ENCODE data around the gene ACAP3. TPM values are rescaled to one million over a fixed set of nuclear protein-coding genes. Genes with fewer than 3 reads are reported as not detected.

The ACAP3 gene
- total and polyA plus RNA-seq, 10 of the 15 experiments (the other 5 are each of a cell fraction or from before 2014, with no cell fraction given): 0.05 to 34.2 (median 7.1) TPM

DNA sequence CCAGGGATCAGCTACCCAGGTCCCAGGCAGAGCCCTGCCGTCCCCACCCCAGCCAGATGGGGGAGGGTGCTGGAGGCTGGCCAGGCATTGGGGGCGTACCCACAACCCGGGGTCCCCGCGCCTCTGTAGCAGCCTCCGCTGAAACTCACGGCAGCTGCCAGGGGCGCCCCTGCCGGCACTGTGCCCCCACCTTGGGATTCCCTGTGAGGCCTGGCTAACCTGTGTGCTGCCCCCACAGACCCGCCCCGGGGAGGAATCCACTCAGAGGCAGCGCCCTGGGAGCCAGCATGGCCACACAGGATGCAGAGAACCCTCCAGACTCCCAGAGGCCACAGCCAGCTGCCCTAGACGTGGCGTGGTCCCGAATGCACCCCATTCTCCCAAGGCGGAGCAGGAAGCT is 37.7 kb upstream of the ACAP3 start:
- H3K4me1 ChIP-seq (ENCODE audit: control insufficient read depth, insufficient read depth, low read length): peaks cover 6% of the 10 kb centered on the region; the same call in 1 of the 2 replicates
- H4K20me1 ChIP-seq (ENCODE audit: control insufficient read depth, insufficient read depth): no peaks in the 10 kb centered on the region
- no peak for TF ChIP-seq YY1 (IDR thresholded peaks at IDR 0.05; ENCODE audit: low read depth, low read length)
- no peak for TF ChIP-seq SMAD1 (IDR thresholded peaks at IDR 0.05; ENCODE audit: low read depth, partially characterized antibody)
- TF ChIP-seq EZH2 (IDR thresholded peaks at IDR 0.05; ENCODE audit: borderline replicate concordance, control insufficient read depth, low read depth, low read length): no peak
- TF ChIP-seq, protein P1, sequence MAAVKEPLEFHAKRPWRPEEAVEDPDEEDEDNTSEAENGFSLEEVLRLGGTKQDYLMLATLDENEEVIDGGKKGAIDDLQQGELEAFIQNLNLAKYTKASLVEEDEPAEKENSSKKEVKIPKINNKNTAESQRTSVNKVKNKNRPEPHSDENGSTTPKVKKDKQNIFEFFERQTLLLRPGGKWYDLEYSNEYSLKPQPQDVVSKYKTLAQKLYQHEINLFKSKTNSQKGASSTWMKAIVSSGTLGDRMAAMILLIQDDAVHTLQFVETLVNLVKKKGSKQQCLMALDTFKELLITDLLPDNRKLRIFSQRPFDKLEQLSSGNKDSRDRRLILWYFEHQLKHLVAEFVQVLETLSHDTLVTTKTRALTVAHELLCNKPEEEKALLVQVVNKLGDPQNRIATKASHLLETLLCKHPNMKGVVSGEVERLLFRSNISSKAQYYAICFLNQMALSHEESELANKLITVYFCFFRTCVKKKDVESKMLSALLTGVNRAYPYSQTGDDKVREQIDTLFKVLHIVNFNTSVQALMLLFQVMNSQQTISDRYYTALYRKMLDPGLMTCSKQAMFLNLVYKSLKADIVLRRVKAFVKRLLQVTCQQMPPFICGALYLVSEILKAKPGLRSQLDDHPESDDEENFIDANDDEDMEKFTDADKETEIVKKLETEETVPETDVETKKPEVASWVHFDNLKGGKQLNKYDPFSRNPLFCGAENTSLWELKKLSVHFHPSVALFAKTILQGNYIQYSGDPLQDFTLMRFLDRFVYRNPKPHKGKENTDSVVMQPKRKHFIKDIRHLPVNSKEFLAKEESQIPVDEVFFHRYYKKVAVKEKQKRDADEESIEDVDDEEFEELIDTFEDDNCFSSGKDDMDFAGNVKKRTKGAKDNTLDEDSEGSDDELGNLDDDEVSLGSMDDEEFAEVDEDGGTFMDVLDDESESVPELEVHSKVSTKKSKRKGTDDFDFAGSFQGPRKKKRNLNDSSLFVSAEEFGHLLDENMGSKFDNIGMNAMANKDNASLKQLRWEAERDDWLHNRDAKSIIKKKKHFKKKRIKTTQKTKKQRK (IDR thresholded peaks at IDR 0.05; ENCODE audit: low read depth, low read length): no peak
- FAIRE-seq: no peak
- in situ Hi-C loops (cut with MboI): no loop called here
- peaks cover 2% of the 10 kb centered on the region for H3K79me2 ChIP-seq (ENCODE audit: control insufficient read depth, insufficient read depth, low read length)
- ChIA-PET CTCF (interaction anchor here (1.4 kb wide), 1 partner anchor 96 kb away, joined by 3 read pairs; no protein-coding TSS in a partner anchor), SMC1A (ENCODE audit: uncharacterized antibody, unreplicated experiment) (no interaction called here), POLR2A (no interaction called here), RAD21 (ENCODE audit: unreplicated experiment) (no interaction called here)
- no peak for DNase-seq (ENCODE audit: low read depth, low spot score)
- H3K9ac ChIP-seq (ENCODE audit: control insufficient read depth, insufficient read depth, low read length): no peak overlapping the region
- no peak overlapping the region for H3K27ac ChIP-seq (ENCODE audit: control insufficient read depth, insufficient read depth)
- H3K36me3 ChIP-seq (ENCODE audit: control insufficient read depth in 2 of 2, insufficient read depth in 2 of 2, low read length in 1 of 2): peaks cover 0 to 3% of the 10 kb centered on the region in 2 experiments
- no peak for ATAC-seq
- 85% methylated on average over 16 of the region's 16 CpGs for WGBS (ENCODE audit: insufficient coverage, insufficient replicate concordance, low lambda C conversion rate, missing lambda C conversion rate)
- no peaks in the 10 kb centered on the region for H3K9me3 ChIP-seq (replicated peaks; ENCODE audit: control insufficient read depth, insufficient read depth, low read length)
- no peaks in the 10 kb centered on the region for H3K27me3 ChIP-seq (replicated peaks in 1 of 2; ENCODE audit: control insufficient read depth in 2 of 2, insufficient read depth in 2 of 2, low read length in 1 of 2)
- H3K4me3 ChIP-seq: no peak overlapping the region
- intact Hi-C loops (cut with micrococcal nuclease; ENCODE audit: unreplicated experiment): no loop called here
- H3K4me2 ChIP-seq (ENCODE audit: control insufficient read depth, insufficient read depth): no peak overlapping the region
- H2AFZ ChIP-seq (ENCODE audit: control insufficient read depth, low read depth, low read length): no peak overlapping the region
- no TSS peak for BruUV-seq (replicated peaks)
